IMR-90 (cell line): Measurements from ENCODE around the gene TBX15. TPM values are rescaled to one million over a fixed set of nuclear protein-coding genes. Genes with fewer than 3 reads are reported as not detected.

ENCODE experiments used
- ATAC-seq: fragments of 200-7000 bp; cut with Tn5 transposase; 2 replicates; pipeline ENCODE4 v1.9.1; 2020; ENCODE audit warnings: low read depth, mild to moderate bottlenecking, moderate library complexity
- BruUV-seq: library from RNA; stranded (reverse); fragments of 400-500 nt; replicated peaks from 2 replicates; lab custom pipeline; 2021; lab: Mats Ljungman, UMichigan
- CTCF ChIA-PET: fragments of 300-600 bp; formaldehyde crosslinking; extraction: SDS; loops from one replicate; lab custom pipeline; 2021; ENCODE audit warnings: antibody characterized with exemption; lab: Yijun Ruan, JAX
- POLR2A ChIA-PET: fragments of 300-600 bp; sonication (Branson Sonifier 250); formaldehyde crosslinking; loops from one replicate; lab custom pipeline; 2022; ENCODE audit warnings: antibody characterized with exemption; ENCODE audit not compliant: unreplicated experiment; lab: Charles Lee
- DNase-seq: peaks from one replicate; pipeline ENCODE4 v3.0.0; 2013
- H2AFZ ChIP-seq: replicated peaks from 2 replicates; pipeline ENCODE3; 2013; ENCODE audit warnings: low read length, mild to moderate bottlenecking; ENCODE audit not compliant: poor library complexity
- H2AK5ac ChIP-seq: 2 replicates; pipeline ENCODE4 v1.6.1; 2013; ENCODE audit warnings: low read depth, low read length, inconsistent platforms
- H2AK9ac ChIP-seq: replicated peaks from 2 replicates; pipeline ENCODE3; 2013; ENCODE audit warnings: mild to moderate bottlenecking, low read depth, low read length, moderate library complexity; ENCODE audit not compliant: poor library complexity
- H2BK120ac ChIP-seq: 2 replicates; pipeline ENCODE4 v1.6.1; 2013; ENCODE audit warnings: low read depth, low read length, inconsistent platforms
- H2BK15ac ChIP-seq: 3 replicates; pipeline ENCODE4 v1.6.1; 2013; ENCODE audit warnings: low read depth, low read length, inconsistent platforms
- H2BK20ac ChIP-seq: 2 replicates; pipeline ENCODE4 v1.6.1; 2013; ENCODE audit warnings: low read depth, mild to moderate bottlenecking, inconsistent platforms, low read length, moderate library complexity
- H2BK5ac ChIP-seq: 2 replicates; pipeline ENCODE4 v1.6.1; 2013; ENCODE audit warnings: mild to moderate bottlenecking, low read depth, low read length, inconsistent platforms; ENCODE audit not compliant: poor library complexity, severe bottlenecking
- H3K14ac ChIP-seq: replicated peaks from 2 replicates; pipeline ENCODE4 v1.6.1; 2013; ENCODE audit warnings: low read depth, low read length, inconsistent platforms
- H3K18ac ChIP-seq: 2 replicates; pipeline ENCODE4 v1.6.1; 2013; ENCODE audit warnings: low read depth, low read length, control low read depth
- H3K23ac ChIP-seq: 2 replicates; pipeline ENCODE4 v1.6.1; 2013; ENCODE audit warnings: low read depth, low read length, inconsistent platforms
- H3K27ac ChIP-seq: 2 replicates; pipeline ENCODE4 v1.5.1; 2013; ENCODE audit warnings: mild to moderate bottlenecking, control low read depth, low read length; ENCODE audit not compliant: insufficient read depth
- H3K27me3 ChIP-seq: 2 replicates; pipeline ENCODE4 v1.6.1; 2013; ENCODE audit warnings: low read length; ENCODE audit not compliant: control insufficient read depth, insufficient read depth
- H3K36me3 ChIP-seq: 2 replicates; pipeline ENCODE4 v1.6.1; 2013; ENCODE audit warnings: low read length, mixed read lengths; ENCODE audit not compliant: control insufficient read depth, insufficient read depth
- H3K4ac ChIP-seq: 2 replicates; pipeline ENCODE4 v1.6.1; 2013; ENCODE audit warnings: low read depth, low read length, inconsistent platforms
- H3K4me1 ChIP-seq: 2 replicates; pipeline ENCODE4 v1.6.1; 2013; ENCODE audit warnings: low read length, mixed read lengths; ENCODE audit not compliant: control insufficient read depth, insufficient read depth
- H3K4me2 ChIP-seq: 2 replicates; pipeline ENCODE4 v1.6.1; 2013; ENCODE audit warnings: low read depth, mild to moderate bottlenecking, control low read depth, low read length, moderate library complexity
- H3K4me3 ChIP-seq: 2 replicates; pipeline ENCODE4 v1.5.1; 2013; ENCODE audit warnings: low read depth, mild to moderate bottlenecking, control low read depth, low read length, moderate library complexity; ENCODE audit not compliant: insufficient read depth
- H3K56ac ChIP-seq: 2 replicates; pipeline ENCODE4 v1.6.1; 2013; ENCODE audit warnings: low read length, inconsistent platforms; ENCODE audit not compliant: insufficient read depth; ENCODE audit errors: extremely low read depth
- H3K79me1 ChIP-seq, 2 experiments: 2 replicates each; pipeline ENCODE4 v1.6.1; 2013; ENCODE audit warnings: low read length in 2 of 2, inconsistent platforms in 1 of 2, low read depth in 1 of 2
- H3K9ac ChIP-seq: 2 replicates; pipeline ENCODE4 v1.6.1; 2013; ENCODE audit warnings: low read depth, low read length, control low read depth
- H3K9me1 ChIP-seq: 2 replicates; pipeline ENCODE4 v1.6.1; 2013; ENCODE audit warnings: low read length, inconsistent platforms; ENCODE audit not compliant: insufficient read depth
- H3K9me3 ChIP-seq: 2 replicates; pipeline ENCODE4 v1.6.1; 2013; ENCODE audit warnings: low read length; ENCODE audit not compliant: control insufficient read depth, insufficient read depth
- H4K20me1 ChIP-seq: 2 replicates; pipeline ENCODE4 v1.6.1; 2013; ENCODE audit warnings: low read length, inconsistent platforms; ENCODE audit not compliant: insufficient read depth
- H4K5ac ChIP-seq: 2 replicates; pipeline ENCODE4 v1.6.1; 2013; ENCODE audit warnings: mild to moderate bottlenecking, low read depth, low read length, control low read depth
- H4K8ac ChIP-seq, 2 experiments: 2 replicates each; pipeline ENCODE4 v1.6.1; 2013; ENCODE audit warnings: low read depth in 2 of 2, low read length in 2 of 2, control low read depth in 1 of 2, inconsistent platforms in 1 of 2
- H4K91ac ChIP-seq: 2 replicates; pipeline ENCODE4 v1.6.1; 2013; ENCODE audit warnings: low read depth, low read length, inconsistent platforms; ENCODE audit not compliant: insufficient read depth
- BHLHE40 ChIP-seq: fragments of 150-350 bp; IDR thresholded peaks from 2 replicates; pipeline ENCODE4 v1.6.1; 2016; ENCODE audit warnings: mild to moderate bottlenecking, low read depth, low read length
- CEBPB ChIP-seq: IDR thresholded peaks from 2 replicates; pipeline ENCODE4 v1.6.1; 2012; ENCODE audit warnings: low read depth, low read length, improper control_type of control experiment
- CHD1 ChIP-seq: IDR thresholded peaks from 2 replicates; pipeline ENCODE4 v1.6.1; 2012; ENCODE audit warnings: low read depth, low read length, improper control_type of control experiment
- CTCF ChIP-seq: conservative IDR thresholded peaks from 2 replicates; pipeline ENCODE4 v1.5.1; 2012; ENCODE audit warnings: mild to moderate bottlenecking, low read depth, low read length, improper control_type of control experiment
- ELK1 ChIP-seq: fragments of 150-350 bp; IDR thresholded peaks from 2 replicates; pipeline ENCODE4 v1.6.1; 2016; ENCODE audit warnings: low read depth, mild to moderate bottlenecking, low read length, moderate library complexity, borderline replicate concordance
- MAZ ChIP-seq: IDR thresholded peaks from 2 replicates; pipeline ENCODE4 v1.6.1; 2012; ENCODE audit warnings: low read depth, mild to moderate bottlenecking, low read length, improper control_type of control experiment, moderate library complexity, borderline replicate concordance
- POLR2A ChIP-seq: IDR thresholded peaks from 2 replicates; pipeline ENCODE4 v1.6.1; 2012; ENCODE audit warnings: mild to moderate bottlenecking, low read depth, low read length
- RAD21 ChIP-seq: IDR thresholded peaks from 2 replicates; pipeline ENCODE4 v1.6.1; 2012; ENCODE audit warnings: low read length, improper control_type of control experiment
- RCOR1 ChIP-seq: IDR thresholded peaks from 2 replicates; pipeline ENCODE4 v1.6.1; 2012; ENCODE audit warnings: mild to moderate bottlenecking, low read length, improper control_type of control experiment; ENCODE audit not compliant: insufficient replicate concordance
- USF2 ChIP-seq: fragments of 150-350 bp; IDR thresholded peaks from 2 replicates; pipeline ENCODE4 v1.6.1; 2017; ENCODE audit warnings: mild to moderate bottlenecking, antibody characterized with exemption, low read length, low read depth
- WGBS, 2 experiments: methylation state at CpG; one replicate each; pipeline versions ENCODE4 v1.1.5 to v1.1.7; 2013; ENCODE audit warnings: missing lambda C conversion rate in 2 of 2; ENCODE audit not compliant: insufficient read length in 1 of 2; ENCODE audit errors: extremely low coverage in 2 of 2; 5-methylcytosine and 5-hydroxymethylcytosine counted together
- dilution Hi-C: fragments of 300-500 bp; cut with HindIII; formaldehyde crosslinking; loops from one replicate; pipeline ENCODE4 v1.14.3; 2018; ENCODE audit warnings: low sequenced_read_pairs; ENCODE audit not compliant: unreplicated experiment
- in situ Hi-C: fragments of 300-500 bp; cut with MboI; formaldehyde crosslinking; loops from 3 replicates; pipeline ENCODE4 v1.14.3; 2019; ENCODE audit warnings: low sequenced_read_pairs, inconsistent platforms, mixed read lengths
- intact Hi-C: fragments of 100-400 bp; cut with micrococcal nuclease; formaldehyde crosslinking; loops from 2 replicates; pipeline ENCODE4 v1.10.0; 2022
- polyA plus RNA-seq, 3 experiments: library from polyadenylated mRNA; depleted of rRNA; stranded (reverse); fragments of >200 nt; gene quantifications; 2 replicates each; pipeline ENCODE4 v1.2.3, GENCODE V29; 2012; ENCODE audit warnings: low replicate concordance in 1 of 3
- total RNA-seq: library from RNA; depleted of rRNA; stranded (reverse); fragments of >200 nt; gene quantifications from 2 replicates; pipeline ENCODE4 v1.2.3, GENCODE V29; 2012

TBX15 gene
- total and polyA plus RNA-seq, 2 of the 4 experiments (the other 2 are of a cell fraction): not detected

- Histone ChIP-seq H3K79me1 (no peaks in the 10 kb centered on the region), H2BK15ac (no peak overlapping the region), H3K14ac (no peak overlapping the region), H3K4me2 (no peak overlapping the region), H3K56ac (no peak overlapping the region), H3K27ac (no peak overlapping the region), H4K8ac (no peak overlapping the region), H2BK20ac (no peak overlapping the region), H3K4me1 (no peaks in the 10 kb centered on the region), H2AK9ac (no peak overlapping the region), H3K9ac (no peak overlapping the region), H3K27me3 (no peaks in the 10 kb centered on the region), H3K4ac (no peak overlapping the region), H4K5ac (no peak overlapping the region), H3K9me1 (no peaks in the 10 kb centered on the region), H3K4me3 (no peak overlapping the region), H3K36me3 (no peaks in the 10 kb centered on the region), H4K20me1 (no peaks in the 10 kb centered on the region), H3K9me3 (no peaks in the 10 kb centered on the region; the same call in 1 of the 2 replicates), H2AK5ac (no peak overlapping the region), H3K18ac (no peak overlapping the region), H2BK5ac (no peak overlapping the region), H4K91ac (no peak overlapping the region), H2BK120ac (no peak overlapping the region), H3K23ac (no peak overlapping the region), H2AFZ (no peak overlapping the region)
- no CpG with 5 or more reads among the region's 2 CpGs for WGBS, 2 experiments
- TF ChIP-seq POLR2A: no peak
- TF ChIP-seq ELK1: no peak
- TF ChIP-seq RCOR1: no peak
- no peak for TF ChIP-seq CHD1
- TF ChIP-seq CEBPB: no peak
- TF ChIP-seq CTCF: no peak
- TF ChIP-seq RAD21: no peak
- no peak for TF ChIP-seq BHLHE40
- no peak for TF ChIP-seq USF2
- no peak for TF ChIP-seq MAZ
- ATAC-seq: no peak
- BruUV-seq: no TSS peak
- intact Hi-C loops (no loop called here), dilution Hi-C loops (no loop called here), in situ Hi-C loops (no loop called here)
- CTCF ChIA-PET: no interaction called here
- POLR2A ChIA-PET: no interaction called here
- DNase-seq: no peak
Observed at GRCh38 chr1:118881751-118882150, 106.4 kb downstream of the TBX15 start.
